GM21529 (cell line): ENCODE data around the gene OR8A1.

Source experiments
- ATAC-seq: cut with Tn5 transposase; IDR thresholded peaks from one replicate; pipeline ENCODE4 v1.9.1; 2021; ENCODE audit not compliant: unreplicated experiment

The OR8A1 gene

DNA sequence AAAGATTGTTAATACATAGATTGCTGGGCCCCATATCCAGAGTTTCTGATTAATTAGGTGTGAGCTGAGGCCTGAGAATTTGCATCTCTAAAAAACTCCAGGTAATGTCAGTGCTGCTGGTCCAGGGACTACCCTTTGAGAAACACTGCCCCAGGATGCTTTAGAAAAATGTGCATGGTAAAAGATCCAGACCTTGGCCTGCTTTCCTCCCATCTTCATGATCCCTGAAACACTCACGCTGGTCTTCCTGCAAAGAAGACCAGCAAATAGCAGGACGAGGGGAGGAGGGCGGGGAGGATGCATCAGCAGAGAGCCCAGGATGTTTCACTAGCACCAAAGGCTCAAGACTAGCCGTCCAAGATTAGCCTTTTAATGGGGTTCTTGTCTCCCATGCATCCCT lies at the start of gene OR8A1:
OR8A1 (plus strand) TSS at position 301 of the 400 bp plus-strand sequence. CDS start 123 bp downstream, outside the sequence.
- ATAC-seq = no peak

DNA sequence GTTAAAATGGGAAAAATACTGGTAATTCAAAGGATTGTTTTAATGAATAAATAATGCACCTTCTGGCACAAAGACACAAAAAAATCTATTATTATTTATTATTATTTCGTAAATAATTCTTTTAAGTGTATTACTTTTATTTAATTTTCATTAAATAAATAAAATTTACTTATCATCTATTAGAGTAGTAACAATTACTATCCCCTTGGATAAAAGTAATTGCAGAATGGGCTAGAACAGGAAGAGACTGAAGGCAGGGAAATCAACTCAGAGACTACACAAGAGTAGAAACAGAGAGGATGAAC lies 49.3 kb upstream of the OR8A1 start:
- ATAC-seq = no peak

DNA sequence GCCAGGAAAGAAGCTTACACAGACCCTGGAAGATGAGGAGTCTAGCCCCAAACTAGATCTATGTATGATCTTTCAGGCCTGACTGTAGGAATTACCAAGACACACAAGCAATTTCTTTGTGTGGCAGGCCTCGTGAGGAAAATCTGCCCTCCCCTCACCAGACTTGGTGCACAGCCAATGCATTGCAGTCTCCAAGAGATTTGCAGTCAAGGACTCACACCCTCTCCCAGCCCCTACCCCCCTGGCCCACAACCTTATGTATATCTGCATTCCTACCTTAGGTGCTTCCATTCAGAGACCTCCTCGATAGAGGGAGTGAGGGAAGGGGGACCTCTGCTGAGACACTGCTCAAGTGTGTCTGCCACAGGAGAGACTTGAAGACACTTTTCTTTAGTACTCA lies 36.2 kb upstream of the OR8A1 start:
- ATAC-seq = no peak

DNA sequence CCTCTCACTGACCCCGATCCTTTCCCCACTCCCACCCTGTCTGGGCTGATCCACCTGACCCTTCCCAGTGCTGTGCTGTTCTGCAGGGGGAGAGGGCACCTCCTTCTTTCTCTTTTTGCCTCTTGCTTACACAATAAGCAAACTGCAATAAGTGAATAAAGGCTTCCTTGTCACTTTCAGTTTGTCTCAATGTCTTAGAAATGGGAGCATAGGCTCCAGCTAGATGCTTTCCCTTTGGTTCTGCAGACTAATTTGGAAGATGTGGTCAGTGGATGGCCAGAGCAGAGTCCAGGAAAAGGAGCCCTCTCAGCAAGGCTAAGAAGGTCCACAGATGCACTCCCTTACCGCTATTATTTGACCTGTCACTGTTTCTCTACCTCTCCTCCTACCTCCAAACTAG lies 35.7 kb upstream of the OR8A1 start:
- ATAC-seq = no peak

DNA sequence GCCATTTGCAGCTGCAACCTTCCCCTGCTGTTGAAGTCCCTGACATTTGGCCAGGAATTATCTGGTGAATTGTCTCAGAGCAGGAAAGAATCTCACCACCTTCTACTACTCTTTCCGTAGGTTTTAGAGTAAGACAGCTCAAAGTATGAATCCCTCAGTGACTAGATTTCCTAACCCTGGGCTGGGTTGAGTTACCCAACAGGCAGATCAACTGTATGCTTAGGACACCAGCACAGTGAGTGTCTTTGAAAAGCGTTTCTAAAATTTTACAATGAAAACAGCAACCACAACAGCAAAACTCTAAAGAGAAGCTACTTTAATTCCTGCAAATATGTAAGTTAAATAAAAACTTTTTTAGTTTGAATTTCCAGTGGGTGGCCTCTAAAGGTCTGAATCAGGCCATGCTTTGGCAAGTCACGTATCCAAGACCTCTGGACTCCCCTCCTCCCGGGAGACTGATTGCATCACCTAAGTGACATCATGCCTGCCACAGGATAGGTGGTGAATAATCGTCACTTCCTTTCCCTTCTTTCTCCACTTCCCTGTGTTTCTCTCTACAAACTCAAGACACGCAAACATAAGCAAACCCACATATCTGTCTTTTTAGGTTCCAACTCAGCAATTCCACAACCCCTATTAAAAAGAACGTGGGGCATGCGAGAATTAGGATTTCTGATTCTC lies 34.1 kb upstream of the OR8A1 start:
- ATAC-seq = no peak

DNA sequence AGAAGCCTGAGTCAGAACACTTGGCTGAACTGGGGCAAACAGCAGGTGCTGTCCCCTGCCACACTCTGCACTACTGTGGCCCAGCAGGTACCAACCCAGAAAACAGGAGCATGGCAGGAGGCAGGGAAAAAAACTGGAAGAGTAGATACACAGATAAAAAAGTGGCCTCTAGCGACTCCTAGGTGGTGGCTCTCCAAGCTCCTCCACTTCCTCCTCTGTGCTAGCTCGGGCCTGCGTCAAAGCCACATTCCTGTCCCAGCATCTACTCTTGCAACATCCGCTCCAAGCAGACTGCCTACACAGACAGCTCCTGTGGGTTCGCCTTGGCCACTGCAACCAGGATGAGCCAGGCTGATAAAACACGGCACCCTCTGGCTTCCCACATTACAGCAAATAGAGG lies 33.3 kb upstream of the OR8A1 start:
- ATAC-seq = no peak

DNA sequence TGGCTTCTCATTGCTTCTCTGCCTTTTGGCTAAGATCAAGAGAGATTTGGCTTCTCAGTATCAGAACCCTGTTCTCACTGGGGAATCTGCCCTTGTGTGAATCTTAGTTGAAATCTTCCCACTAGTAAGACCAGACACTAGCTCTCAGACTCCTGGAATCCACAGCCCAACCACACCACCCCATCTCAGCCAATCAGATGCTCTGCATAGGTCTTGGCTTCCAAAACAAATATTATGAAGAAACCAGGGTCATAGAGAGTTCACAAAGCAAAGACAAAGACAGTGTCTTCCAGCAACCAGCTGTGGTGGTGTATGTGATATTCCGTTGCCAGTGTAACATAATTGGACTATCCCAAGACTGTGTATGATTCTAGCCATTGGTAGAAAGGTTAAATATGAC lies 31.8 kb upstream of the OR8A1 start:
- no peak for ATAC-seq

DNA sequence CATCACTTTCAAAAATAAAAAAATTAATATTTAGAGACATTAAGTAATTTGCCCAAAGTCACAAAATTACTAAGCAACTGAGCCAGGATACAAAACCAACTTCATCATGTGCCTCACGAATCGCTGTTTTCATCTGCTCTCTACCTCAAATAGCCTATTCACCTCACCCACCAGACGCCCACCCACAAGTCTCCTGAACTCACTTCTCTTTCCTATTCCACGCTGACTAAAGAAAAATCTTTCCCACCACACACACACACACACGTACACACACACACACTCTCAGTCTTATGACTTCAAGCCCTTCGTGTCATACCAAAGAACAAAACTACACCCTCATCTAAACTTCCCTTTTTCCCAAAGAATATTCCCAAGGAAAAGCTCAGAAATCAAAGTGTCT lies 28.6 kb upstream of the OR8A1 start:
- ATAC-seq = no peak

DNA sequence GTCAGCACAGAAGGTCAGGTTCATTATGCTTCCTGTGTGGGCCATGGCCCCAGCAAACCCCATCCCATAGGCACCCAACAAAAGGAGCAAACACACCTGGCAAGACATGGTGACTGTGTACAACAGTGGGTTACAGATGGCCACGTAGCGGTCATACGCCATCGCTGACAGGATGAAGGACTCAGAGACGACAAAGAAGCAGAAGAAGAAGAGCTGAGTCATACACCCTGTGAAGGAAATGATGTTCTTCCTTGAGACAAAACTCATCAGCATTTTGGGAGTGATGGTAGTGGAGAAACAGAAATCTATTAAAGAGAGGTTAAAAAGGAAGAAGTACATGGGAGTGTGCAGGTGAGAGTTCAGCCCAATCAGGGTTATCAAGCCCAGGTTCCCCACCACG lies 26.7 kb upstream of the OR8A1 start:
- no peak for ATAC-seq

DNA sequence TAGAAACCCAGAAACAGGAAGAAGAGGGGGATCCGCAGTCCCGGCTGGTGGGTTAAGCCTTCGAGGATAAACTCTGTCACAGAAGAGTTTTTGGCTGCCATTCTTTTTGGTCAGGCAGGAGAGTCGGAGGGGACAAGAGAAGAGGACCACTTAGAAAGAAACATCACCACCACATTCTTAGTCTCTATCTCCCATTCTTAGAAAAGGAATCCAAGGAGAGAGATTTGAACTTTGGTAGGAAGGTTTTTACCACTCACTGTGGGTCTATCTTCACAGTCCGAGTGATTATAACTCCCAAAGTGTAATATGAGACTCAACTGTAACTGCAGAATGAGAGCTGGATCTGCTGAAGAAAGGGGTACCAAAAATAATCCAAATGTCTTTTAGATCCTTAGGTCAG lies 26.2 kb upstream of the OR8A1 start, which contains the start of gene OR8B12:
OR8B12 (minus strand) TSS at position 101 of the 400 bp plus-strand sequence; CDS start at position 101, 0 bp downstream.
- ATAC-seq = no peak

DNA sequence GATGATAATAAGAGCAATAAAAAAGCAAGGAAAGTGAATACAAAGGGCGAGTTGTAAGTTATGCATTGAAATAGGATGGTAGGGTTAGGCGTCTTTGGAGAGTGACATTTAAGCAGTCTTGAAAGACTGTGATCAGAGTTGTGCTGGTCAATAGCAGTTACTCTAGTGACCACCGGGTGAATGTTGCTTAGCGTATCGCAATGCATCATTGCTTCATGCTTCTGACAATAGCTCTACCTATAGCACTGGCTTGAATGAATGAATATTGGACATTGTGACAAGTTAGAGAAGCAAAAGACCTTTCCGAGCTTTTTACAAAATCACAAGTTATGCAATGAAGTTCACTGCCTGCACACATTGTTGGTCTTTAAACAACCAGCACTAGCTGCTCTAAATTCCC lies 18.6 kb upstream of the OR8A1 start:
- no peak for ATAC-seq

DNA sequence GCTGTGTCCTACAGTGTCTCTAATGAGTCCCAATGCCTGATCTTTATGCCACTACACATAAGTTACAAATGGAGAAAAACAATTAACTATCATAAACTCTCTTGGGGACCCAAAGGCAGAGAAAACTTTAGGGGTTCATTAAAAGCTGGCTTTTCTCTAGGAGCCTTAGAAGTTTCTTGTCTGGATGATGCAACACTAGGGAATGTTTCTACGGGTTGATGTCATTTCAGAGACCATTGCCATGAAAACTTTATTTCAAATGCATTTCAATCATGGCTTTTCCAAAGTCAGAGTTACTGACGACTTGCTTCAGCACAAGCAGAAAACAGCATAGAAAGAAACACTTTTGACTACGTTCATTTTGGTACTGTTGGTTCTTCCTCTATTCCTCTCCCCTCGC lies 17.8 kb upstream of the OR8A1 start:
- ATAC-seq = no peak

DNA sequence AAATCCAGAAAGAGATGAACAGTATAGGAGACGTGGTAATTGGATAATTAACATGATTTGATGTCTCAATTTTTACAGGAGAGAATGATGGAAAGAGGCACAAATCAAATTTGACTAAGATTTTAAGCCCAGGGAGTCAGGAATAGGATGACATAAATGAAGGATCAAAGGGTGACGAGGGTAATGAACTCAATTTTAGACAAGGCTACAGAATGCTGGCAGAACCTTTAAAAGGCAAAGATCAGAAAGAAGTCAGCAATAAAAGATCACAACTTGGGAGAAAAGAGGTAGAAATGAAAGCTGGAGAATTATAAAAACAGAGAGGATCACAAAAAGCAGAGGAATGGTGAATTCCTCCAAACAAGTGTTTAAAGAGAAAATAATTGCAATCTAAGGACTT lies 13.0 kb upstream of the OR8A1 start:
- no peak for ATAC-seq

DNA sequence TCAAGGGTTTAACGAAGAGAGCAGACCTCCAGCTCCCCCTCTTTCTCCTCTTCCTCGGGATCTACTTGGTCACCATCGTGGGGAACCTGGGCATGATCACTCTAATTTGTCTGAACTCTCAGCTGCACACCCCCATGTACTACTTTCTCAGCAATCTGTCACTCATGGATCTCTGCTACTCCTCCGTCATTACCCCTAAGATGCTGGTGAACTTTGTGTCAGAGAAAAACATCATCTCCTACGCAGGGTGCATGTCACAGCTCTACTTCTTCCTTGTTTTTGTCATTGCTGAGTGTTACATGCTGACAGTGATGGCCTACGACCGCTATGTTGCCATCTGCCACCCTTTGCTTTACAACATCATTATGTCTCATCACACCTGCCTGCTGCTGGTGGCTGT lies 363 bp downstream of the OR8A1 start:
- ATAC-seq = no peak

DNA sequence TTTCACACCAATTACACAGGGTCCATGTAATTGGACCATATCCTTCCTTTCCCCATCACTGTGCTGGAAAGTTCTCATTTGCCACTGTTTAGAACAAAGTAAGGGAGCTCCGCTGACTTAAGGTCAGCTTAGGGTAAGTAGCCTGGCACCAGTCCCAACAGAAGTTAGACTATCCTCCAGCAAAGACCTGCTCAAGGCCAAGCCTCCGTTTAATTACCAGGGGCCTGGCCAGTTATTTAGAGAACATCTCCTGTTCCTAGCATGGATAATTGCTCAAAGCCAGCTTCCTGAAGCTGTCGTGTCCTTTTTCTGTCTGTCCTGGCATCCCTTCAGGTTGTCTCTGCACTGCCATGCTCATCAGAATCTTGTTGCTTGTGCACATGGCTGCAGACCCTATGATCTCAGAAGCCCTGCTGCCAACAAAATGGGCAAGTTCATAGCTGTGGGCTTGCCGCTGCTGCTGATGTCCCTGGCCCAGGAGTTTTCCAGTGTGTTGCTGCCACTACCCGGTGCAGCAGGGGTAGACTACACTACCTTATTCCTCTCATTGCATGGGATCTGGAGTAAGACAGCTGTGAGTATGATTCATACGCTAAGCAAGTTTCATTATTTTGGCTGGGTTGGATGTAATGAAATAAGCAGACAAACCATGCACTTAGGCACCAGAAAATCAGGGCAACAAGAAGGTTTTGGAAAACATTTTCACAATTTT lies 8.1 kb downstream of the OR8A1 start:
- no peak for ATAC-seq

DNA sequence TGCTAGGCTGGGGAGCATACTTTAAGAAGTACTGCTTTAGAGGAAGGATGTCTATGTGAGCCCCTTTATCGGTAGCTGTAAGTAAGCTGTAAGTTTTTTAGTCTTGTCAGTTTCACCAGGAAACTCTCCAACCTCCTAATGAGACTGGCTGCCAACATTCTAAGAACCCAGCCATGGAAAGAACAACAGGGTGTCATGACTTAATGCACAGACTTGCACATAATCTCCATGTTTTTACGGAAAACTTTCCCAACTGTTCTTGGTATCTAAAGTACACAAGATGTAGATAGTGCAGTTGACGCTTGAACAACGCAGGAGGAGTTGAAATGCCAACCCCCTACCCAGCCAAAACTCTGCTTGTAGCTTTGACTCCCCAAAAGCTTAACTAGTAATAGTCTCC lies 9.0 kb downstream of the OR8A1 start:
- ATAC-seq = no peak

DNA sequence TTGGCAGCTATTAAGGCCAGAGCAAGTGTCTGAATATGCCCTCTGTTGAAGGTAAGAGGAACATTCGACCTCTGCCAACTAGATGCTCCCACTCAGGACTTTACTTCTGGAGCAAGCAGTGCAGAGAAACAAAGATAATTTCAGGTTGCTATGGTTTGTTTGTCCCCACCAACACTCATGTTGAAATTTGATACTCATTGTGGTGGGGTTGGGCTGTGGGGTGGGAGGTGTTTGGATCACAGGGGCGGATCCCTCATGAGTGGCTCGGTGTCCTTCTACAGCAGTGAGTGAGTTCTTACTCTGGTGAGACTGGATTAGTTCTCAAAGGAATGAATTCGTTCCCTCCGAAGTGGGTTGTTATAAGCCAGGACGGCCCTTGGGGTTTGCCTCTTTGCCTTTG lies 12.0 kb downstream of the OR8A1 start:
- no peak for ATAC-seq

DNA sequence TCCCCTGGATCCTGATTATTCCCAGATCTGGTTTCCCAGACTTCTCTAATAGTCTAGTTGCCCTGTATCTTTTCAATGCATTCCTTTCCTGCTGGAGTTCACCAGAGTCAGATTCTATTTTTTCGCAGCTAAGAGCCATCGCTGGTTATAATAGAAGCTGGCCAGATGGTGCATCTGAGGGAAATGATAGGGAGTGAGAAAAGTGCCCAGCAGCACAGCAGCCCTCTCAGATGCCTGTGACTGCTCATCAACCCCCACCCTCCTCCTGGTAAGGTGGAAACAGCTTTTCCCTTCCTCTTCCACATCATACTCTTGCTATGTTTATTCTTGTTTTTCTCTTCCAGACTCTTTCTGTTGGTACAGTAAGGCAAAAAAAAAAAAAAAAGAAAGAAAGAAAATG lies 12.8 kb downstream of the OR8A1 start:
- no peak for ATAC-seq

DNA sequence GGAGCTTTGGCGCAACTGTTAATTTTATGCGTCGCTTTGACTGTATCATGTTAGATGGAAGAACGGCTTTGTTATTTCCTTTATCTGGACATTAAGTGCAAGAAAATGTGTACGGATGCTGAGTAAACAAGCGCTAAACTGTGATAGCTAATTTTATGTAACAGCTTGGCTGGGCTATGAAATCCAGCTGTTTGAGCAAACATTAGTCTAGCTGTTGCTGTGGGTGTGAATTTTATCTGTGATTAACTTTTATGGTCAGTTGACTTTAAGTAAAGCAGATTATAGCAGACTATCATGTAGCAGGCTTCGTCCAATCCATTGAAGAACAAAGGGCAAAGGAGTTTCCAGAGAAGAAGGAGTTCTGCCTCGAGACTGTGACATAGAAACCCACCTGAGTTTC lies 14.0 kb downstream of the OR8A1 start:
- no peak for ATAC-seq

DNA sequence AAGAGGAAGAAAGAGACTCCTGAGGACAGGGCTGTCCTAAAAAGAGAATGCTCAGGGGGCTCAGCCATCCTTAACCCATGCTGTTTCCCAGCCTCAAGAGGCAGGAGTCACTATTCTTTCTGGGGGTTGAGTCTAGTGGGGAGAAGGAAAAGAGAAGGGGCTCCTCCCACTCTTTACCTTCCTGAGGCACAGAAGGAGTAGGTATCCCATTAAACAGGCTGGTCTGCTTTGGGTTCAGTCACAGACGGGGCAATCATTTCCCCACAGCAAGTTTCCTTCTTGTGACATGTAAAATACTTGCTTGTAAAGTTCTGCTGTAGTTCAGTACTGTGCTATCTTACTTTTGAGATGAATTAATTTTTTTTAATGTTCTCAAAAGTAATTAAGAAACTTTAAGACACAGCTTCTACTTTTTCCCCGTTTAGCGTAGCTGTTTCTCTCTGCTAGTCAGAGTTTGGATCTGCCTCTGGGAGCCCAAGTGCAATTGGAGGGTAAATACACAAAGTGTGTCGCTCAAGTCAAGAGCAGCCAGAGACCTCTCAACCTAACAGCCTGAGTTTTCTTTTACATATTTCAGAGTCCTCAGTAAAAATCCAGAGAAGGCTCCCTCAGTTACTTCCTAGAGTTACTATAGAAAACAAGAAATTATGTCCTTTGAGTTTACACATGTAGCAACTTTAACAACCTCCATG lies 15.0 kb downstream of the OR8A1 start:
- ATAC-seq = no peak

DNA sequence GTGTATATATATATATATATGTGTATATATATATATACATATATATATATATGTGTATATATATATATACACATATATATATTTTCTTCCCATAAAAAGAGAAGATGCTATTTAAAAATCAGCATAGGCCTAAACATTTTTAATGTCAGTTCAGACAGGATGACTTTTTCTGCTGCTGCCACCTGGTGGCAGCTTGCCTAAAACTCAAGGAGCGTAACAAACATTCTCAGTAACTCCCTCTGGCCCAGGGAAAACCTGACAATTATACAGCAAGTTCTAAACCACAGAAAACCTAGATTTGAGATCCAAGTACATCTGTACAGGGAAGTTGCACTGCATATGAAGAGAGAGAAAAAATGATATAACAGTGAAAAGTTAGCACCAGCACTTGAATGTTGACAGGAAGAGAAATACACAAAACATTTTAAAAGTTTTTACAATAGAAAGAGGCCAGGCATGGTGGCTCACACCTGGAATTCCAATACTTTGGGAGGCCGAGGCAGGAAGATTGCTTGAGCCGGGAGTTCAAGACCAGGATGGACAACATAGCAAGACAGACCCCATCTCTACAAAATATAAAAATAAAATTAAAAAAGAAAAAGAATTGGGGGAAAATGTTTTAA lies 16.6 kb downstream of the OR8A1 start:
- no peak for ATAC-seq

DNA sequence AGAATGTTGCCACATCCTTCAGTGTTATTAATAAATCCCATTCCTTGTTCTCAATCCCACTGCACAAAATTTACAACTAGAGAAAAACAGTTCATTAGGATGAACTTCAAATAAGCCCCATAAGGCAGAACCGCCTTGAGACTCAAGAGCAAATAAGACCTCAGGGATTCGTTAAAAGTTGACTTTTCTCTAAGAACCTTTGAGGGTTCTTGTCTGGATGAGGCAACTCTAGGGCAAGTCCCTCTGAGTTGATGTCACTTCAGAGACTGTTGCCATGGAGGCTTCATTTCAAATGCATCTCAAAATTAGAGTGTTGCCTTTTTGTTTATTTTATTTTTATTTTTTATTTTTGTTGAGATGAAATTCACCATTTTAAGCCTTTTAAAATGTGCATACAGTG lies 21.6 kb downstream of the OR8A1 start:
- ATAC-seq = no peak
